IPS DF 6.9 (cell line): Measurements from ENCODE around the gene DUOX1.

Experiments
- DNase-seq: peaks from one replicate; pipeline ENCODE4 v3.0.0-alpha.2; 2013; ENCODE audit warnings: low read depth, low spot score
- H3K27ac ChIP-seq: one replicate; pipeline ENCODE4 v1.5.1; 2013; ENCODE audit warnings: low read length, control low read depth
- H3K27me3 ChIP-seq: 2 replicates; pipeline ENCODE4 v1.6.1; 2013; ENCODE audit warnings: mild to moderate bottlenecking, low read length; ENCODE audit not compliant: control insufficient read depth, insufficient read depth
- H3K36me3 ChIP-seq: 2 replicates; pipeline ENCODE4 v1.6.1; 2013; ENCODE audit warnings: low read length; ENCODE audit not compliant: control insufficient read depth, insufficient read depth
- H3K4me1 ChIP-seq: 2 replicates; pipeline ENCODE4 v1.6.1; 2013; ENCODE audit warnings: low read length; ENCODE audit not compliant: control insufficient read depth, insufficient read depth
- H3K4me3 ChIP-seq: 2 replicates; pipeline ENCODE4 v1.5.1; 2013; ENCODE audit warnings: mild to moderate bottlenecking, low read length
- H3K9me3 ChIP-seq: 2 replicates; pipeline ENCODE4 v1.6.1; 2013; ENCODE audit warnings: low read length, inconsistent platforms; ENCODE audit not compliant: control insufficient read depth, insufficient read depth
- whole genome bisulfite sequencing: extraction: QIAGEN DNeasy Blood & Tissue Kit; methylation state at CpG from one replicate; pipeline ENCODE4 v1.1.7; 2013; ENCODE audit warnings: mixed read lengths, missing lambda C conversion rate; ENCODE audit not compliant: insufficient read length, insufficient coverage; 5-methylcytosine and 5-hydroxymethylcytosine counted together

The DUOX1 gene

DNA sequence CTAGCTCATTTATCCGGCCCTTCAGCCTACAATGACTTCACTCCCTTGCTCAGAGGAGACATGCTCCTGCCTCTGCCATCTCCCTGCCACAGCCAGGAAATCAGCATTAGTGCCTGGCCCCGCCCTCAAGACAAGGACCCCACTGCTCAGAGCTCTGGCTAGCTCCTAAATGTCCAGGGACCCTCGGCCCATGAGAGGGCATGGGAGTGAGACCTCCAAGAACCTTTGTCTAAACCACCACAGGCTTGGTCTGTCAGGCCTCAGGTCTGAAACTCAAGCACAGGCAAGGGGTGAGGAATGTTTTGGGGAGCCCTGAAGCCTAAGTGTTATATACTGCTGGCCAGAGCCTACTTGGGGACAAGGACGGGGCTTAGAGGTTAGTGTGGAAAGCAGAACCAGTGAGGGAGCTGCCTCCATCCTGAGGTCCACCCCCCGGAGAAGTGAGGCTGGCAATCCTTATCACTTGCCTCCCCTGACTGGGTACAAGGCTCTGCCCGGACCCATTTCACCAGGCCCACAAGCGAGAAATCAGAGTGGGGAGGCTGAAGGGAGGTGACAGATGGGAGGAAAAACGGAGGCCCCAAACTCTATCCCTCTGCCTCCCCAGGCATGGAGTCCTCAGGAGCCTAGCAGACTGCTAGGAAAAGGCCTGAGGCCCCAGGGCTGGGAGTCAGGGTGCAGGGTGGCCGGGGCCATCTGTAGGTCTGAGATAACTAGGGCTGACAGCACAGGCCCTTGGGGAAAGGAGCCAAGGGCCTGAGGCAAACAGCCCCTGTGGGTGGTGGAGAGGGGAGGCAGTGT, 39.2 kb downstream of the DUOX1 start:
- Histone ChIP-seq H3K9me3 (no peaks in the 10 kb centered on the region), H3K4me3 (no peak overlapping the region), H3K36me3 (peaks cover 6% of the 10 kb centered on the region; the same call in 1 of the 2 replicates), H3K27me3 (no peaks in the 10 kb centered on the region), H3K27ac (no peak overlapping the region), H3K4me1 (peaks cover 8% of the 10 kb centered on the region)
- WGBS = no CpG with 5 or more reads among the region's 9 CpGs
- no peak for DNase-seq

DNA sequence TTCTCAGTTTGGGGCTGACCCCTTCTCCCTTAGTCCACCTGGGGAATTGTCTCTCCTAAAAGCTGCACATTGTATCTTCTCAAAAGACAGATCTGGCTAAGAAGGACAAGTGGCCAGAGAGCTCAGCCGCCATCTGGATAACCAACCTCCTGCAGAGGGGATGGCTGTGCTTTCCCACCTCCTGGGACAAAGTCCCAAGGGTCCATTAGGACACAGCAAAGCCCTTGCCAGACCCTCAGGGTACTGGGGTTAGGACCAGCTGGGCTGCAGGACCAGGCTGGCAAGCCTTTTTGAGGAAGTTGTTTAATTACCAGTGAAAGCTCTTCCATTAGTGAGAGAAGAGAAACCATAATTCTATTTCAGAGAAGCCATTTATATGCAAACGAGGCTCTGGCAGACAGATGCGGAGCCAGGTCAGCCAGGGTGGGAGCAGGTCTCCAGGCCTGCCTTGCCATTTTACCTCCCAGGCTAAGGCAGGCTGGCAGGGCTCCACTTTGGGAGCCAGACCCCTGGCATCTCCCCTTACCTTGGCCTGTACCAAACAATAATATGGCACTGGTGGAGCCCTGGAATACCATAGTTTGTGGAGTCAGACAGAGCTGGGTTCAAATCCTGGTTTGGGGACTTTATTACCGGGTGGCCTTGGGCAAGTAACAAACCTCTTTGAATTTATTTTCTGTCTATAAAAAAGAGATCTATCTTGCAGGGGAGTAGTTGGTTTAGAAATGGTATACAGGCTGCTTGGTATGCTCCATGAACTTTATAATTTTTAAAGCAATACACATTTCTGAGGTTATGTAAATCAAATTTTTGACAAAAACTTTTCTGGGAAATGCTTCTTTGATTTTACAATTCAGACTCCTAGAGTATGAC, 40.0 kb downstream of the DUOX1 start:
- H3K4me3 ChIP-seq = no peak overlapping the region
- H3K4me1 ChIP-seq = peaks cover 8% of the 10 kb centered on the region
- H3K36me3 ChIP-seq = peaks cover 6% of the 10 kb centered on the region; the same call in 1 of the 2 replicates
- H3K27me3 ChIP-seq = no peaks in the 10 kb centered on the region
- H3K27ac ChIP-seq = no peak overlapping the region
- no peaks in the 10 kb centered on the region for H3K9me3 ChIP-seq
- no CpG with 5 or more reads among the region's 4 CpGs for WGBS
- no peak for DNase-seq

DNA sequence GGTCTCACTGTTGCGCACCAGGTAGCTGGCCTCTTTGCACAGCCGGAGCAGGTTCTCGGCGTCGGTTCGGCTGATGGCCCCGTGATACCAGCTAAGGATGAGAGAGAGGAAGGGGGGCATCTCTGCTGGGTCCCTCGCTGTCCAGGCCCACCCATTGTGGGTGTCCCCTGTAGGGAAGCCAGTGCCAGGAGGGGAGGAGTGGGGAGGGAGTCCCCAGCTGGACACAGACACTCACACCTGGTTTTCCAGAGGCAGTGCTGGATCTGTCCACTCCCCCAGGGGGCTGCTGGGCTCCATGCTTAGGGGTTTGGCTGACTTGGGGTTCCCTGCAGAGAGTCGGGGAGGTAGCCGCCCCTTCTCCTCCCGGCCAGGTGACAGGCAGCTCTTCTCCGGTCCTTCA, 42.1 kb downstream of the DUOX1 start:
- H3K27ac ChIP-seq = no peak overlapping the region

DNA sequence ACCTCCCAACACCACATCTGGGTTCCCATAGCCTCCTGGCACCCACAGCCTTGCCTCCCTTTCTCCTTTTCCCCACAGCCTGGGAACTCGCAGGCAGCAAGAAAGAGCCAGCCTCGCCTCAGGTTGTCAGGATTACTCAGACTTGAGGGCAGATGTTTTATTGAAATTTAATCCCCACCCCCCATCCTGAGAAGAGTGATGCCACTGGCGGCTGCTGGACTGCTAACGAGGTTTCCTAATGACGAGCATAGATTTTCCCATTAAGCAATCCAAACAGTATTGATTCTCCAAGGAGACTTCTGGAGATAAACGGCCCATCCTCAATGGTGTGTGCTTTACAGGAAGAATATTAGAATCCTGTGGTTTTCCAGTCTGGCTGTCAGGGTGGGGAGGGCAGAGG, 44.3 kb downstream of the DUOX1 start:
- Histone ChIP-seq H3K9me3 (no peaks in the 10 kb centered on the region), H3K27me3 (no peaks in the 10 kb centered on the region), H3K4me3 (no peak overlapping the region), H3K36me3 (peaks cover 6% of the 10 kb centered on the region; the same call in 1 of the 2 replicates), H3K4me1 (peaks cover 5% of the 10 kb centered on the region; the same call in 1 of the 2 replicates), H3K27ac (no peak overlapping the region)
- WGBS = no CpG with 5 or more reads among the region's 6 CpGs
- DNase-seq = no peak

More for the DNA sequence above, 42.1 kb downstream of the DUOX1 start:
- Histone ChIP-seq H3K4me1 (peaks cover 8% of the 10 kb centered on the region), H3K36me3 (peaks cover 6% of the 10 kb centered on the region; the same call in 1 of the 2 replicates), H3K4me3 (no peak overlapping the region), H3K27me3 (no peaks in the 10 kb centered on the region), H3K9me3 (no peaks in the 10 kb centered on the region)
- WGBS = no CpG with 5 or more reads among the region's 12 CpGs
- no peak for DNase-seq

DNA sequence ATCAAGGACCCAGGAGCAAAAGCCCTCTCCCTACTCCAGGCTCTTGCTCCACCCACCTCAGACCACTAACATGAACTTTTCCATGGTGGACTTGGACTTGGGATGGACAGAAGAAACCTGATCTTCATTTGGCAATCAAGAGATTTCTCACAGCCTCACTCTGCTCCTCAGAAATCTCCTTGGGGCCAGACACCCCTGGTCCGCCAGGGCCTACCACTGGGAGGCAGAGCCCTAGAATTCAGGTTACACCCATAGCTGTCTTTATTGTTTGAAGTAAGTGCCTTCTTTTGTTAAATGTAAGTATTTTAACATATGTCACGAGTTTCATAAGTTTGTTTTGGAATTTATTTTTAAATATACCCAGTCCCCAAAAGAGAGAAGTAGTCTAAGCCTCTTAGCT, 44.8 kb downstream of the DUOX1 start:
- WGBS = no CpG with 5 or more reads among the region's 2 CpGs
- Histone ChIP-seq H3K27me3 (no peaks in the 10 kb centered on the region), H3K9me3 (no peaks in the 10 kb centered on the region), H3K4me1 (peaks cover 3% of the 10 kb centered on the region; the same call in 1 of the 2 replicates), H3K27ac (no peak overlapping the region), H3K36me3 (peaks cover 6% of the 10 kb centered on the region; the same call in 1 of the 2 replicates), H3K4me3 (no peak overlapping the region)
- DNase-seq = no peak

DNA sequence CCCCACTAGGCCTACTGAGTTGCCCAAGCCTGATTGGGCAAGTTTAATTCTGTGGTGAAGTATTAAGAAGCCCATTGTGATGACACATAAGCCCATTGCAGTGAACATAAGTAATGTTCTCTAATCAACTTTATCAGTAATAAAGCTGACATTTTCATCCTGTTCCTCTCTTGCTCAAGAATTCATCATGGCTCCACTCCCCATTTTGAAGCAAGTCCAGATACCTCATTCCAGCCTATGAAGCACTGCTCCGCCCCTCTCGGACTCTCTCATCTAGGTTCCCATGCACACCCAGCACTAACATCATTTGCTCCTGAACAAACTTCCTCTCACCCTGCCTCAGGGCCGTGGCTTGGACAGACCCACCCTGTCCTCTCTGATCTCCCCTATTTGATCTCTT, 47.5 kb downstream of the DUOX1 start:
- Histone ChIP-seq H3K4me1 (peaks cover 7% of the 10 kb centered on the region), H3K27ac (no peak overlapping the region), H3K27me3 (no peaks in the 10 kb centered on the region), H3K9me3 (no peaks in the 10 kb centered on the region), H3K4me3 (no peak overlapping the region), H3K36me3 (peaks cover 4% of the 10 kb centered on the region; the same call in 1 of the 2 replicates)
- no CpG with 5 or more reads among the region's 3 CpGs for WGBS
- DNase-seq = no peak

DNA sequence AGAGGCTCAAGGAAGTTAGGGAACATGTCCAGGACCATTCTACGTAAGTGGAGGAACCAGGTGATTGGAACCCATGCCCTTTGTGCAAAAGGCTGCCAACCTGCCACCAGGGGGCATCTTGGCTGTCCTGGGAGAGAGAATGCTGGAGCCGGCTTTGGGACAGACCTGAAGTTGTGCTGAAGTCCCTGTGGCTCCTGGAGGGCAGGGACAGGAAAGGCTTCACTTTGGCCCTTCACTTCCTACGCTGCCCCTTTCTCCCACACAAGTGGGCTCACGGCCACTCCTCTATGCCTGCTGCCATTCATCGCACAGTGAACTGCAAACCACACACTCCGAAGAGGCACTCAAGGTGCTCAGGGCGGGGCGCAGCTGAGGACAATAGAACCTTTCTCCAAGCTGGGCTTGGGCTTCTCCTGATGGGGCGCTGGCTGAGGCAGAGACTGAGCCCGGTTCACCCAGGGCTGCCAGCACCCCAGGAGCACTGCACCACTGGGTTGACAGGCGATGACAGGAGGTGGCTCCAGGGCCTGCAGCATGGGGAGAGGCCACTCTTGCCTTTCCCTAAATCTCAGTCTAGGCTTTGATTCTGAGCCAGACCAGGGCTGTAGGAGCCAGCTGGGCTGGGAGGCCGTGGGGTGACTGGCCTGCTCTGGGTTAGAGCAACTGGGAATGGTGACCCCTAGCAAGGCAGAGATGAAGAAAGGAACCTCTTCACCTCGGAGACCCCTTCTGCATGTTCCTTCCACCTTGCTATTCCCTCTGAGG, 49.6 kb downstream of the DUOX1 start:
- DNase-seq = no peak
- Histone ChIP-seq H3K36me3 (no peaks in the 10 kb centered on the region; the same call in 1 of the 2 replicates), H3K4me3 (no peak overlapping the region), H3K27me3 (no peaks in the 10 kb centered on the region), H3K4me1 (peaks cover 11% of the 10 kb centered on the region), H3K27ac (no peak overlapping the region), H3K9me3 (no peaks in the 10 kb centered on the region)
- WGBS = no CpG with 5 or more reads among the region's 13 CpGs

DNA sequence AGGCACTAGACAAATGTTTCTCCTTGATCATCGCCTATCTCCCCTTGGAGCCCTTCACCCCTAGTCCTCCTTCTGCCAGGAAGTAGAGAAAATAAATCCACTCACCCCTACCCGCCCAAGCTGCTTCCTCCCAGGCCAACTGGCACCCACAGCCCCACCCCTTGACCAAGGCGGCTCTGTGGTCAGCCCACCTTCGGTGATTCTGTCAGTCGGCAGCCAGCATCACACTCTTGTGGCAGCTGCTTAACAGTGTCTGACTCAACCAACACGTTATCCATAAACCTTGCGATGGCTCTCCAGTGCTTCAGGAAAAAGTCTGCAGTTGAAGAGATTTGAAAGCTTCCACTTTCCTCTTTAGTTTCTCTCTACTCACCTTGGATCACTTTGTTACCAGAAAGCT, 50.4 kb downstream of the DUOX1 start:
- H3K9me3 ChIP-seq = no peaks in the 10 kb centered on the region
- WGBS = no CpG with 5 or more reads among the region's 7 CpGs
- no peak overlapping the region for H3K27ac ChIP-seq
- H3K36me3 ChIP-seq = no peaks in the 10 kb centered on the region; the same call in 1 of the 2 replicates
- H3K4me3 ChIP-seq = no peak overlapping the region
- DNase-seq = no peak
- H3K4me1 ChIP-seq = peaks cover 11% of the 10 kb centered on the region
- no peaks in the 10 kb centered on the region for H3K27me3 ChIP-seq

DNA sequence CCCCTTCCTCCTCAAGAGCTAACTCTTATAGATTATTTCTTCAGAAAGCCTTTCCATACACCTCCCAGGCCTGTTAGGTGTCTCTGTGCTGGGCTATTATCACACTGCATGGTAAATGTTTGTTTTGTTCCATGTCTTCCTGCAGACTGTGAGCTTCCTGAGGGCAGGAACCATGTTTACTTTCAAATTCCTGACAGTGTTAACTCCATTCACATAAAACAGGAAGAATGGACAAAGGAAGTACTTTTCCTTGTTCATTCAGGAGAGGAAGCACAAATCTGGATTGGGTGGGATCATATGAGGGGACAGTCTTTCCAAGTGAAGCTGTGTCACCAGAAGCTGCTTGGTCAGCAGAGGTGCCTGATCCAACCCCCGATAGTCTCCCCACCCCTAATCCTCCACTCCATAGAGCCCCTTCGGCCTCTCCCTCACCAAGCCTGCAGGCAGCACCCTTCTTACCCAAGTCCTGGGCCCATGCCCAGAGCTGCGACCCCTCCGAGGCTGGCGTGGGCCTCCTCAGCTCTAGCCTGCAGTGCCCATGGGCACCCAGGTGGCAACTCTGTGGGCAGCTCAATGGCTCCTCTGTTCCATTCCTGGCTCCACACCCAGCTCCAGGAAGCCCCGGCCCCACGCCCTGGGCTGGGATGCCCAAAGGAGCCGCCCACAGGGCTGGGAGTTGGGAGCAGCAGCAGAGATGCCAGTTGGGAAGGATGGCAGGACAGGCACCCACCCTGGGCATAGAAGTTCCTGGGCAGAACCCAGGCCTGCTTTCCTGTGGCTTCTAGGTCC, 51.0 kb downstream of the DUOX1 start:
- peaks cover 11% of the 10 kb centered on the region for H3K4me1 ChIP-seq
- no peaks in the 10 kb centered on the region for H3K9me3 ChIP-seq
- H3K36me3 ChIP-seq = no peaks in the 10 kb centered on the region; the same call in 1 of the 2 replicates
- no CpG with 5 or more reads among the region's 8 CpGs for WGBS
- no peak for DNase-seq
- H3K27ac ChIP-seq = no peak overlapping the region
- H3K4me3 ChIP-seq = no peak overlapping the region
- H3K27me3 ChIP-seq = no peaks in the 10 kb centered on the region
